ENCODE measurements around the gene PBX3.

Gene PBX3

DNA sequence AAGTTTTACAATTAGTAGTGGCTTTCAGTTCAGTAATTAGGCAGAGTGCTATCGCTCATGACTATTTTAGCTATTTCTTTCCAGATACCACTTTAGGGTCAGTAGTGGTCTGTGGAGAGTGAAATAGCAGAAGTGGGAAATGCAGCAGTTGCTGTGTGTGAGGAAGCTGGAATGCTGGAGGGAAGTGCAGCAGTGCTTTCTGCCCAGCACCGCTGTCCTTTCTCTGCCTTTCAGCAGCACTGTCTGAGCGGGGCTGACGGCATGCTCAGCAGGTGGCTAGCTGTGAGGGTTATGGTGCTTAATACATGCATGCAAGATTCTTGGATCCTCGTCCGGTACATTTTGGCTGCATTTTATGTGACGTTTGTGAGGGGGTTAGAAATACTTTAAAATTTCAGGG lies 213.9 kb downstream of the PBX3 start:
- CTCF ChIA-PET = no interaction called here
- no peak for DNase-seq (ENCODE audit: extremely low spot score)
- TF ChIP-seq PKNOX1 (IDR thresholded peaks at IDR 0.05) (no peak), ZNF384 (IDR thresholded peaks at IDR 0.05) (no peak), L3MBTL2 (conservative IDR thresholded peaks at IDR 0.05) (no peak), FOXA1 (IDR thresholded peaks at IDR 0.05) (no peak), NFRKB (IDR thresholded peaks at IDR 0.05) (no peak), BHLHE40 (IDR thresholded peaks at IDR 0.05; ENCODE audit: borderline replicate concordance) (no peak), SUZ12 (IDR thresholded peaks at IDR 0.05) (no peak), FOXM1 (IDR thresholded peaks at IDR 0.05; ENCODE audit: borderline replicate concordance) (no peak), HDGF (IDR thresholded peaks at IDR 0.05; ENCODE audit: borderline replicate concordance) (no peak), SP1 (IDR thresholded peaks at IDR 0.05) (no peak), TARDBP (IDR thresholded peaks at IDR 0.05) (no peak), CTBP1 (IDR thresholded peaks at IDR 0.05; ENCODE audit: borderline replicate concordance) (no peak), ELF4 (IDR thresholded peaks at IDR 0.05) (no peak), FOXK2 (IDR thresholded peaks at IDR 0.05) (no peak), ARNT (IDR thresholded peaks at IDR 0.05) (no peak), LEF1 (IDR thresholded peaks at IDR 0.05; ENCODE audit: borderline replicate concordance) (no peak)
- POLR2A ChIA-PET = no interaction called here

DNA sequence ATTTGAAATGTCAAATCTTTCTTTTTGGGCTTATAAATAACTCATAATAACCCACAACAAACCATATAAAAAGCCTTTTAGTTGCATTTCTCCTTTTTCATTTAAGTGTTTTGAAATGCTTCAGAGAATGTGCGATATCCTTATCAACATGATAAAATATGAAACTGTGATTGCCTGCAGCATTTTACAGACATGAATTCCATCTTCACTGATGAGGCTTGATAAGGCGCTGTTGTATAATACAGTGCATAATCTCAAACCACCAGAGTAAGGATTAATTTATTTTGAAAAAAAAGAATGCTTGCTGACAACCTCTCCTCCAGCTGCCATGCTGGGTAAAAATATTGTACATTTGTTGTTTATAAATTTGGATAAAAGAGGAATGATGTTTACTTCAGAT lies 216.8 kb downstream of the PBX3 start:
- POLR2A ChIA-PET = no interaction called here
- CTCF ChIA-PET = no interaction called here

GRCh38 chr9:125964702-125965225 lies 217.6 kb downstream of the PBX3 start:
- TF ChIP-seq SUZ12 (IDR thresholded peaks at IDR 0.05) = no peak
- TF ChIP-seq ARNT (IDR thresholded peaks at IDR 0.05) = no peak
- TF ChIP-seq FOXA1 (IDR thresholded peaks at IDR 0.05) = no peak
- no peak for TF ChIP-seq FOXM1 (IDR thresholded peaks at IDR 0.05; ENCODE audit: borderline replicate concordance)
- TF ChIP-seq HDGF (IDR thresholded peaks at IDR 0.05; ENCODE audit: borderline replicate concordance) = no peak
- TF ChIP-seq SP1 (IDR thresholded peaks at IDR 0.05) = no peak
- no peak for TF ChIP-seq TARDBP (IDR thresholded peaks at IDR 0.05)
- no peak for TF ChIP-seq BHLHE40 (IDR thresholded peaks at IDR 0.05; ENCODE audit: borderline replicate concordance)
- no peak for TF ChIP-seq ZNF384 (IDR thresholded peaks at IDR 0.05)
- no peak for TF ChIP-seq ELF4 (IDR thresholded peaks at IDR 0.05)
- no peak for TF ChIP-seq FOXK2 (IDR thresholded peaks at IDR 0.05)
- TF ChIP-seq NFRKB (IDR thresholded peaks at IDR 0.05) = no peak
- DNase-seq (ENCODE audit: extremely low spot score) = no peak
- ChIA-PET CTCF (no interaction called here), POLR2A (no interaction called here)

More for the DNA sequence above, 216.8 kb downstream of the PBX3 start:
- no peak for DNase-seq (ENCODE audit: extremely low spot score)
- TF ChIP-seq NFRKB (IDR thresholded peaks at IDR 0.05) (no peak), ARNT (IDR thresholded peaks at IDR 0.05) (no peak), FOXA1 (IDR thresholded peaks at IDR 0.05) (no peak), ELF4 (IDR thresholded peaks at IDR 0.05) (no peak), CTBP1 (IDR thresholded peaks at IDR 0.05; ENCODE audit: borderline replicate concordance) (no peak), SP1 (IDR thresholded peaks at IDR 0.05) (no peak), SUZ12 (IDR thresholded peaks at IDR 0.05) (no peak), ZNF384 (IDR thresholded peaks at IDR 0.05) (no peak), FOXK2 (IDR thresholded peaks at IDR 0.05) (no peak), HDGF (IDR thresholded peaks at IDR 0.05; ENCODE audit: borderline replicate concordance) (no peak), FOXM1 (IDR thresholded peaks at IDR 0.05; ENCODE audit: borderline replicate concordance) (no peak), PKNOX1 (IDR thresholded peaks at IDR 0.05) (no peak), BHLHE40 (IDR thresholded peaks at IDR 0.05; ENCODE audit: borderline replicate concordance) (no peak), LEF1 (IDR thresholded peaks at IDR 0.05; ENCODE audit: borderline replicate concordance) (no peak), L3MBTL2 (conservative IDR thresholded peaks at IDR 0.05) (no peak), TARDBP (IDR thresholded peaks at IDR 0.05) (no peak)

GRCh38 chr9:125965477-125965876 lies 218.3 kb downstream of the PBX3 start:
- POLR2A ChIA-PET = no interaction called here

GRCh38 chr9:125966466-125966865 lies 219.3 kb downstream of the PBX3 start:
- CTCF ChIA-PET = no interaction called here
- POLR2A ChIA-PET = interaction anchor here (0.6 kb wide), 1 partner anchor 206 kb away, joined by 3 read pairs; no protein-coding TSS in a partner anchor
- TF ChIP-seq FOXM1 (IDR thresholded peaks at IDR 0.05; ENCODE audit: borderline replicate concordance) (no peak), L3MBTL2 (conservative IDR thresholded peaks at IDR 0.05) (no peak), SUZ12 (IDR thresholded peaks at IDR 0.05) (no peak), SP1 (IDR thresholded peaks at IDR 0.05) (no peak), TARDBP (IDR thresholded peaks at IDR 0.05) (no peak), FOXK2 (IDR thresholded peaks at IDR 0.05) (no peak), PKNOX1 (IDR thresholded peaks at IDR 0.05) (no peak), ZNF384 (IDR thresholded peaks at IDR 0.05) (no peak), LEF1 (IDR thresholded peaks at IDR 0.05; ENCODE audit: borderline replicate concordance) (no peak), ELF4 (IDR thresholded peaks at IDR 0.05) (no peak)
- DNase-seq (ENCODE audit: extremely low spot score) = no peak

More at GRCh38 chr9:125965477-125965876, 218.3 kb downstream of the PBX3 start:
- TF ChIP-seq HDGF (IDR thresholded peaks at IDR 0.05; ENCODE audit: borderline replicate concordance) (no peak), SUZ12 (IDR thresholded peaks at IDR 0.05) (no peak), FOXM1 (IDR thresholded peaks at IDR 0.05; ENCODE audit: borderline replicate concordance) (no peak), ELF4 (IDR thresholded peaks at IDR 0.05) (no peak), BHLHE40 (IDR thresholded peaks at IDR 0.05; ENCODE audit: borderline replicate concordance) (no peak), CTBP1 (IDR thresholded peaks at IDR 0.05; ENCODE audit: borderline replicate concordance) (no peak), FOXA1 (IDR thresholded peaks at IDR 0.05) (no peak), TARDBP (IDR thresholded peaks at IDR 0.05) (no peak)
- DNase-seq (ENCODE audit: extremely low spot score) = no peak
- CTCF ChIA-PET = no interaction called here
